Measurements from ENCODE around the gene BTBD8. TPM values are rescaled to one million over a fixed set of nuclear protein-coding genes. Genes with fewer than 3 reads are reported as not detected.
A peak's percentile ranks its signal among the peaks of the same experiment; 100 is the strongest.

The BTBD8 gene
- 1 to 10 TPM; 2.0 to 2.7 TPM for total RNA-seq

DNA sequence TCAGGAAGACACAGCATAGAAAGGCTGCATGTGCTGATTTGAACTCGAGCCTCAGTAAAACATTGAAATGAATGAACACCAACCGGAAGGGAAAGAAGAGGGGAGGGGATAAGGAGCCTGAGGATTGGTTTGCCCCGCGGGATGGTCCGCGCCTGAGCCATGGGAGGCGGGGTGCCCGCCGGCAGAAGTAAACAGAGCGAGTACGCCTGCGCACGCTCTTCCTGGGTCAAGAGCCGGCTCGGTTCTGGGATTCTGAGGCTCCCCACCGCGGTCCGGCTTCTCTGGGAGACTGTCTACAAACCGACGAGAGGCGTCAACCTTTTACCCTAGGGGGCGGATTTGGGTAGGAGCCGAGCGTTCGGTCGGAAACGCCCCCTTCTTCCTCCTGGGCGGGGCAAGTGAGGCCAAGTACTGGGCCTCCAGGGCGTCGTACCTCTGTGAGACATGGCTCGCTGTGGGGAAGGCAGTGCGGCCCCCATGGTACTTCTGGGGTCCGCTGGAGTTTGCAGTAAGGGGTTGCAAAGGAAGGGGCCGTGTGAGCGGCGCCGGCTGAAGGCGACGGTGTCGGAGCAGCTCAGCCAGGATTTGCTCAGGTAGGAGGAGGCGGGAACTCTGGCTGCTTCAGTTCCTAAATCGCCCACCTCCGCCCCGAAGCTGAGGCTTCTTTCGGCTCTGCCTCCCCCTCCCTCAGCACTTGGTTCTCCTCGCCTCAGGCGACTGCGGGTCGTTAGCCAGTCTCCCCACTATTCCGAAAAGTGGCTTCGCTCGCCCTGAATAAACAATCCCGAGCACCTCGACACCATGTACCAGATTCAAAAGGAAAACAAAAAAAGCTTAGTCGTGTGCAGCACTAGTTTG, at the start of gene BTBD8:
BTBD8 (plus strand) TSS at position 218 of the 858 bp plus-strand sequence; CDS start at position 445, 227 bp downstream.
- intact Hi-C loops (cut with micrococcal nuclease): loop anchor here (1.0 to 5.0 kb wide), 6 partner anchors 42 to 999 kb away; partner anchors contain the start of genes GLMN and MTF2
- peak; percentile 90 for DNase-seq
- Mint-ChIP-seq H3K36me3 (ENCODE audit: low read depth) (peaks cover 2% of the 10 kb centered on the region), H3K4me1 (ENCODE audit: low read depth) (peaks cover 9% of the 10 kb centered on the region), H3K9me3 (no peaks in the 10 kb centered on the region), H3K27me3 (ENCODE audit: low read depth) (no peaks in the 10 kb centered on the region), H3K27ac (peak within 1 kb of the TSS; percentile 80), H3K4me3 (peak within 1 kb of the TSS; percentile 93)
- CTCF ChIA-PET: interaction anchor here (0.6 to 1.2 kb wide), 7 partner anchors 21 to 333 kb away, joined by 3 to 4 read pairs (median 3); no protein-coding TSS in a partner anchor

DNA sequence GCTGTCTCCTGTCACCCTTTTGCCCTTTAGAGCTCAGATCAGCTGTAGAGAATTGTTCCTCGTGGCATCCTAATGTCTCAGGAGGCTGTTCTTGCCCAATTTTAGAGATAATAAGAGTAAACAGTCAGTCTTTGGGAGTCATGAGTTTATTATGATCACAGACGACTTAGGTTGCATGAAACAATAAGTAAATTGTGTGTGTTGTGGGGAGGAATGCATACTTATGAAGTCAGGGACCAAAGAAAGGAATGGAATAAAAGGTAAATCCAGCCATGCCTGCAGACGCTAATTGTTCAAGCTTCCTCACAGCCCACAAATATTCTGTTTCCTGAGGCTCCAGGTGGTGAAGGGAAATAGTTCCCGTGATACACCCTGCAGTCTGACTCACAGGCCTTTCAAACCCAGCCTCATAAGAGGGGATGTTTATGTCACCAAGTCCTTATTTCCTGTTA, 49.5 kb upstream of the BTBD8 start:
- Mint-ChIP-seq H3K4me1 (ENCODE audit: low read depth) (peaks cover 21% of the 10 kb centered on the region), H3K4me3 (peak overlapping the region; percentile 66), H3K9me3 (no peaks in the 10 kb centered on the region), H3K36me3 (ENCODE audit: low read depth) (no peaks in the 10 kb centered on the region), H3K27me3 (ENCODE audit: low read depth) (peaks cover 24% of the 10 kb centered on the region), H3K27ac (no peak overlapping the region)
- intact Hi-C loops (cut with micrococcal nuclease): loop anchor here (1.0 kb wide), 1 partner anchor 50 kb away; the partner anchor contains the start of gene BTBD8
- CTCF ChIA-PET: interaction anchor here (0.7 to 1.0 kb wide), 4 partner anchors 33 to 275 kb away, joined by 3 to 4 read pairs (median 3); no protein-coding TSS in a partner anchor
- peak; percentile 47 for DNase-seq

DNA sequence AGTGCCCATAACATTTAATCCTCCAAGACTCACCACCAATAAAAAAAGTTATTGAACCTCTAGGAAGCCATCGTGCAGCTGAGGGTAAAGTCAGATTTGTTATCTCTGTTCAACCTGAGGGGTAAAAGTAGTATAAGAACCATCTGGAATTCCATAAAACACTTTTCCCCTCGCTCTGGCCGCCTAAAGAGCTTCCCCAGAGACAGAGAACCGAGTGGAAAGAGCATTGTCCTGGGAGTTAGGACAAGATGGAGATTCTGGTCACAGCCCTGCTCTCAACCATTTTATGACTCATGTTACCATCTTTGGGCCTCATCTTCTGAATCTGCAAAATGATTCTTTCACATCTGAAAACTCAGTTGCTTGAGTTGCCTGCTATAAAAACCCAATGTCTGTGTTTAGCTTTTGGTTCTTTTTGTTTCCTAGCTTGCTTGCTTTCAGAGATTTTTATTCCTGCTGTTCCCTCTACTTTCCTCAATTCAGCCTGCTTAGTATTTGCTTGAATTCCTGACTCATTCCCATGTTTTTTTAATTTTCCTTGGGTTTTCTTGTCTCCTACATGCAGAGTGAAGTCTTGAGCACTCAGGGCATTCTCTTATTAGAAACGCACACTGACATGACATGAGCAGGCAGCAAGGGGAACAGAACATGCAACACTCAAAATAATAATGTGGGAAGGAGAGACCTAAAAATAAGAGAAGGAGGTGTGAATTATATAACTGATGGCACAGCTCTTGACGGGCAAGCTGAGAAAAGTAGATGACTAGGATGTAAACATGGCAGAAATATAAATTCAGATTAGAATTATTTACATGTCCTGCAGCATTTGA, 48.6 kb upstream of the BTBD8 start:
- no peak overlapping the region for H3K4me3 Mint-ChIP-seq
- peaks cover 21% of the 10 kb centered on the region for H3K4me1 Mint-ChIP-seq (ENCODE audit: low read depth)
- no peak for DNase-seq
- no peaks in the 10 kb centered on the region for H3K9me3 Mint-ChIP-seq
- intact Hi-C loops (cut with micrococcal nuclease): no loop called here
- peaks cover 22% of the 10 kb centered on the region for H3K27me3 Mint-ChIP-seq (ENCODE audit: low read depth)
- CTCF ChIA-PET: interaction anchor here (0.6 to 1.0 kb wide), 3 partner anchors 34 to 267 kb away, joined by 3 read pairs; no protein-coding TSS in a partner anchor
- H3K36me3 Mint-ChIP-seq (ENCODE audit: low read depth): no peaks in the 10 kb centered on the region
- no peak overlapping the region for H3K27ac Mint-ChIP-seq

DNA sequence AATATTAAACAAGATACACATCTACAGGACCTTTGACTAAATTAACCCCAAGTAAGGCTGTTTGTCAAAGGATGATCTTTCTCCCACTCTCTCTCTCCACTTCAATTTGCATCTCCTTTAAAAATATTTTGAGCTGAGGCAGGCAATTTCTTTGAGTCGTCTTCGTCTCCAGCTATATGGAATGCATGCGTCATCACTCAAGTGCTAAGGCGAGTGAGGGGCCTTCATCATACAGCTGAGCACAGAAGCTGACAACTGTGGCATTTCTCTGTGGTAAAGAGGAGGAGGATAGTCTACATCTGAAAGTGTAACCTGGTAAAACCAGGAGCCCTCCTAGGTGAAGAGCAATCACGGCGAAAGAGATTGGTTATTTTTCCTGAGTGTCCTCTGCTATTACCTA, 42.7 kb upstream of the BTBD8 start:
- Mint-ChIP-seq H3K27me3 (ENCODE audit: low read depth) (no peaks in the 10 kb centered on the region), H3K4me3 (no peak overlapping the region), H3K36me3 (ENCODE audit: low read depth) (no peaks in the 10 kb centered on the region), H3K27ac (no peak overlapping the region), H3K4me1 (ENCODE audit: low read depth) (no peaks in the 10 kb centered on the region), H3K9me3 (no peaks in the 10 kb centered on the region)
- intact Hi-C loops (cut with micrococcal nuclease): no loop called here
- CTCF ChIA-PET: no interaction called here
- no peak for DNase-seq

DNA sequence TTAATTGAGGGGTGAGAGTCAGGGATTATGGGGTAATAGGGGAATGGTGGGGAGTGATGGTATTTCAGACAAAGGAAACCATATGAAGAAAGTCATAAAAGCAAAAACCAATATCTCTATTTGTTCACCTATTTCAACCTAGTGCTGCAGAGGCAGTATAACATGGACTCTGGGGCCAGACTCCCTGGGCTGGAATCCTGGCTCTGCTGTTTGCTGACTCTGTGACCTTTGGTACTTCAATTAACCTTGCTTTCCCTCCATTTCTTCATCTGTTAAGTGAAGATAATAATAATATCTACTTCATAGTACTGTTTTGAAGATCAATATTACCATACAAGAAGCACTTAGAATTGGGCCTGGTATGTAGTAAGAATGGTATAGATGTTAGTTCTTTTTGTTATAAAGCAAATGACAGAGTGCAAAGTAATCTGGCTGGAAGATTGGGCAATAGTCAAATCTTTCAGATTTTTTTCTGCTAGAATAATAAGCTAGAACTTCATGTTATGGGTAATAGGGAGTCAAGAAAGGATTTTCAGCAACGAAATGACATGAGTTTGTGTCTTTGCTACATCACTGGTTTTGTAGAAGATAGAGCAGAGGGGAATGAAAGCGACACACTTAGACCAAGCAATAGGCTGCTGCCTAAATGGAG, 41.3 kb upstream of the BTBD8 start:
- Mint-ChIP-seq H3K4me3 (no peak overlapping the region), H3K27me3 (ENCODE audit: low read depth) (no peaks in the 10 kb centered on the region), H3K9me3 (no peaks in the 10 kb centered on the region), H3K4me1 (ENCODE audit: low read depth) (no peaks in the 10 kb centered on the region), H3K27ac (no peak overlapping the region), H3K36me3 (ENCODE audit: low read depth) (no peaks in the 10 kb centered on the region)
- DNase-seq: no peak
- CTCF ChIA-PET: no interaction called here
- intact Hi-C loops (cut with micrococcal nuclease): no loop called here

DNA sequence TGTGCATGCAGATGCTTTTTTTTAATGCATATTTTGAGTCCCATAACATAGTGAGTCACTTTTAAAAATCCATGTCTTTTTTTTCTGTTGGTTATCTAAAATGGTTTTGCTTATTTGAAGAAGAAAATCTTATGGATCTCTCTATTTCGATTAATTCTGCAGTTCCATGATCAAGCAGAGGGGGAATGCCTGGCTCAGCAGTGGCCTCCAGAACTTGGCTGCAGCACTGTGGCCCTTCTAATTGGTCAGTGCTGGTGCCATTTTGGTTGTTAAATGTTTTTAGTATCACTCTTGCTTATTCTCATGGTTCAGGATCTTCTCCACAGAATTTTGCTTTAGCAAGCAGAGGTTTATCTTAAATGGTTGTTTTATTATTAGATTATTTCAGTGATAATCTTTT, 39.2 kb upstream of the BTBD8 start:
- no peaks in the 10 kb centered on the region for H3K9me3 Mint-ChIP-seq
- no peak overlapping the region for H3K27ac Mint-ChIP-seq
- intact Hi-C loops (cut with micrococcal nuclease): no loop called here
- CTCF ChIA-PET: interaction anchor here (0.7 kb wide), 1 partner anchor 659 kb away, joined by 3 read pairs; no protein-coding TSS in a partner anchor
- no peaks in the 10 kb centered on the region for H3K4me1 Mint-ChIP-seq (ENCODE audit: low read depth)
- no peaks in the 10 kb centered on the region for H3K27me3 Mint-ChIP-seq (ENCODE audit: low read depth)
- DNase-seq: no peak
- H3K36me3 Mint-ChIP-seq (ENCODE audit: low read depth): no peaks in the 10 kb centered on the region
- H3K4me3 Mint-ChIP-seq: no peak overlapping the region

DNA sequence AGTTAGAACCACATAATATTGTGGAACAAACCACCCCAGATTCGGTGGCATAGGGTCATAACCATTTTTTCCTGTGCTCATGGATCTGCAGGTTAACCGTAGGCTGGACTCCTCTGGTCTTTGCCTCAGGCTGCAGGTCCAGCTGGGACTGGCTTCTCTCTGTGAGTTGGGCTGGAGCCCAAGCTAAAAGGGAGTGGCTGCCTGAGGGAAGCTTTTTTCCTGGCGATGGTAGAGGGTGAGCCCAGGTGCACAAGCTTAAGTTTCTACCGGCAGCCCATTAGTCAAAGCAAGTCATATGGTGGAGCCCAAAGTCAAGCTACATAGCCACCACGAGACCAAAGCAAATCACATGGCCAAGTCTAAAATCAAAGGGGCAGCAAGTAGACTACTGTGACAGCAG, 36.5 kb upstream of the BTBD8 start:
- Mint-ChIP-seq H3K36me3 (ENCODE audit: low read depth) (no peaks in the 10 kb centered on the region), H3K9me3 (no peaks in the 10 kb centered on the region), H3K4me3 (no peak overlapping the region), H3K27ac (no peak overlapping the region), H3K4me1 (ENCODE audit: low read depth) (no peaks in the 10 kb centered on the region), H3K27me3 (ENCODE audit: low read depth) (no peaks in the 10 kb centered on the region)
- CTCF ChIA-PET: no interaction called here
- DNase-seq: no peak
- intact Hi-C loops (cut with micrococcal nuclease): no loop called here

DNA sequence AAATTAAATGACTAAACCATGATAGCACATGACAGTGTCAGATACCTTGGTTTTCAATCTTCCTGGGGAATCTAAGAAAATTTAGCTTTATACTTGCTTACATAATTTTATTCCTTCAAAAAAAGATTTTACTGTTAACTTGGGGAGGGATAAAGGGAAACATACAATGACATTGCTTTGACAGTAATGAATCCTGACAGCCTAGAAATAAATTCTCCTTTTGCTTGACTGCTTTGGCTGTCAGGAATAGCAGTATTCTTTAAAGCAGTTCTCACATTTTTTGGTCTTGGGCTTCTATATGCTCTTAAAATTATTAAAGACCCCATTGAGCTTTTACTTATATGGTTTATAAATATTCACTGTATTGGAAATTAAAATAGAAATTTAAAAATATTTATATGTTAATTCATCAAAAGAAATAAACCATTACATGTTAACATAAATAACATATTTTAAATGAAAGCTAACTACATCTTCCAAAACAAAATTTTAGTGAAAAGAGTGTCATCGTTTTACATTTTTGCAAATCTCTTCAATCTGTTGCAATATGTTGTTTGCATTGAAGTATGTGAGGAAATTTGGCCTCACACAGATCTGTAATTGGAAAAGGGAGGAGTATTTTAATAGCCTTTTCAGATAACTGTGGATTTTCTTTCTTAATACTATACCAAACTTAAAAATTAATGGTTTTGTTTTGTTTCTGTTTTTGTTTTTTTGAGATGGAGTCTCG, 34.2 kb upstream of the BTBD8 start:
- Mint-ChIP-seq H3K27ac (no peak overlapping the region), H3K27me3 (ENCODE audit: low read depth) (no peaks in the 10 kb centered on the region), H3K36me3 (ENCODE audit: low read depth) (no peaks in the 10 kb centered on the region), H3K4me1 (ENCODE audit: low read depth) (no peaks in the 10 kb centered on the region), H3K4me3 (no peak overlapping the region), H3K9me3 (no peaks in the 10 kb centered on the region)
- intact Hi-C loops (cut with micrococcal nuclease): no loop called here
- CTCF ChIA-PET: no interaction called here
- no peak for DNase-seq

DNA sequence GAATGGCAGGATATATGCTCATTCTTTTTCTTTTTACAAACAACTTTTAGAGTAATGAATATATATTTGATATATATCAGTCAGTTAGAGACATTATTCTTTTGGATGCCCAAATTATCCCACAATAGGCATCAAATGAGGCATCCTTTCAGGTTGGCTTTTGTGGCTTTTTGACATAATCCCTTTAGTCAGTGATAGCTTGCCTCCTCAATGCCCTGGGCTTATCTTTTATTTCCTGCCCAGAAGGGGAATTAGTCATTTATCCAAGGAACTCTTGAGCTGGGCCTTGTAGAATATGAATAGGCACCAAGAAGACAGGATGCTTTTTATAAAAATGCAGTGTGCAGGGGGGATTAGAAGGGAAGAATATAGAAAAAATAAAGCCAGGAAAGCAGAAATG, 28.2 kb upstream of the BTBD8 start:
- no peak overlapping the region for H3K27ac Mint-ChIP-seq
- no peaks in the 10 kb centered on the region for H3K4me1 Mint-ChIP-seq (ENCODE audit: low read depth)
- no peaks in the 10 kb centered on the region for H3K36me3 Mint-ChIP-seq (ENCODE audit: low read depth)
- CTCF ChIA-PET: no interaction called here
- intact Hi-C loops (cut with micrococcal nuclease): no loop called here
- no peak overlapping the region for H3K4me3 Mint-ChIP-seq
- H3K27me3 Mint-ChIP-seq (ENCODE audit: low read depth): no peaks in the 10 kb centered on the region
- DNase-seq: no peak
- no peaks in the 10 kb centered on the region for H3K9me3 Mint-ChIP-seq

DNA sequence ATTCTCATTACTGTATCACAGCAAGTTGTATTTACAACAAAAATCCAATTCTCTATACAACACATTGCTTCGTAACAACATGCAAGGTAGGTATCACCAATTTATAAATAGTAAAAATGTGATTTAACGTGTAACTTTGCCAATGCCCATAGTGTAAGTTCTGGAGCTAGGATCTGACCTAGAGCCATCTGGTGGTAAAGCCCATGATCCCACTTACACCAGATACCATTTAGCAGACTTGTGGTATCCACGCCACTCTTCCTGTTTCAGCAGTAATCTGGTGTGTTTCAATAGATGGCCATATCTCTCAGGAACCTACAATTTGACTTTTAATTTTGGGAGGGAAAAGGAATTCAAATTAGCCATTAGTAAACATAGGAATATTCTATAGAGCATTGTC, 15.1 kb upstream of the BTBD8 start:
- H3K4me3 Mint-ChIP-seq: no peak overlapping the region
- no peak for DNase-seq
- H3K36me3 Mint-ChIP-seq (ENCODE audit: low read depth): no peaks in the 10 kb centered on the region
- intact Hi-C loops (cut with micrococcal nuclease): no loop called here
- no peaks in the 10 kb centered on the region for H3K9me3 Mint-ChIP-seq
- CTCF ChIA-PET: no interaction called here
- no peak overlapping the region for H3K27ac Mint-ChIP-seq
- no peaks in the 10 kb centered on the region for H3K27me3 Mint-ChIP-seq (ENCODE audit: low read depth)
- H3K4me1 Mint-ChIP-seq (ENCODE audit: low read depth): no peaks in the 10 kb centered on the region

DNA sequence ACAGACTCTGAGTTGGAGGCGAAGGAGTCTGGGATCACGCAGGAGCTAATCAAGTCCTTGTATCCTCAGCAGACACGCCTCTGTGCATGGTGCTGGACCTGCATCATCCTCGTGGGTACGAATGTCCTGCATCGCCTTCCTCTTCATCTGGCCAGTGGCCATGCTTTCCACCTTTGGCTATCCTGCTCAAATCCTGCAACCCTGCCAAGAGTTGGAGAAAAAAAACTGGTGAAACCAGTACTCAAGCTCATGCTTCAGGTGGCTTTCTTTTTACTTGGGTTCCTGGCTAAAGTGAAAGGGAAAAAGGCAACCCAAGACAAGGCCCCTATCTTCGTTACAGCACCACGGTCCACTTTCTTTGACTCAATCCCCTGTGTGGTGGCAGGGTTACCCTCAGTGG, 13.8 kb upstream of the BTBD8 start:
- CTCF ChIA-PET: no interaction called here
- H3K36me3 Mint-ChIP-seq (ENCODE audit: low read depth): no peaks in the 10 kb centered on the region
- intact Hi-C loops (cut with micrococcal nuclease): no loop called here
- no peak overlapping the region for H3K27ac Mint-ChIP-seq
- no peak overlapping the region for H3K4me3 Mint-ChIP-seq
- H3K4me1 Mint-ChIP-seq (ENCODE audit: low read depth): no peaks in the 10 kb centered on the region
- no peaks in the 10 kb centered on the region for H3K27me3 Mint-ChIP-seq (ENCODE audit: low read depth)
- no peaks in the 10 kb centered on the region for H3K9me3 Mint-ChIP-seq
- DNase-seq: no peak

All from activated naive CD4-positive, alpha-beta T cell treated with anti-CD3 and anti-CD28 coated beads for 36 hours (primary cell).